HG02678 (cell line): ENCODE data around the gene NRBF2.

Source experiments
- ATAC-seq: cut with Tn5 transposase; IDR thresholded peaks from one replicate; pipeline ENCODE4 v1.9.1; 2021; ENCODE audit warnings: mild to moderate bottlenecking, moderate library complexity; ENCODE audit not compliant: unreplicated experiment

The NRBF2 gene

DNA sequence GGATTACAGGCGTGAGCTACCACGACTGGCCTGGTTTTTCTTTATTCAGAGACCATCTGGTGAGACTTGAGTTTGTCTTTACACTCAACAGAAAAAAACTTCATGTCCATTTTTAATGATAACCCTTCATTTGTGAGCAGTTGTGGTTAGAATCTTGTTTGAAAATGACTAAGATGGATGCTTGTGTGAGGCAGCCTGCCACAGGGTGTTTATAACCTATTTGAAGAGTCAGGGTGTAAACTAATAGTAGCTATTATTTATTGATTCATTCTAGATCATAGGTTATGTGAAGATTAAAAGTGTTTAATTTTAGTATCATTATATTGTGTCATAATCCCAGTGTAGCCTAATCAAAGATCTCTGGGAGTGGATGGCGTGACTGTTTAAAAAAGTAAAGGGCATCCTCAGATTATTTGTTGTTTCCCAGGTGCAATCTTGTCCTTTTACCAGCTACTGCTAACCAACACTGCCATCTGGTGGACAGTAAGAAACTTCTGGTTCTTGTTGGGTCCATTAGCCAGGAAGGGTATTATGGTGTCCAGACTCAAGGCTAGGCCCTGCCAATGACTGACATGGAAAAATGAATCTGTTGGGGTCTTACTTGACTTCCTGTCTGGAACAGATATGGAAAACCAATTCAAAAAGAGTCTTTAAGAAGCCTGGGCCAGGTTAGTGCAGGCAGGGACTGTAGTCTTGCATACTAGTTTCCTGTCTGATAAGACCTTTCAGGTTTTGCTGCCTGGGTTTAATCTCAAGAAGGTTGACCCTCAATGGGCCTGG lies 24.9 kb downstream of the NRBF2 start:
- ATAC-seq: peak; percentile 75

DNA sequence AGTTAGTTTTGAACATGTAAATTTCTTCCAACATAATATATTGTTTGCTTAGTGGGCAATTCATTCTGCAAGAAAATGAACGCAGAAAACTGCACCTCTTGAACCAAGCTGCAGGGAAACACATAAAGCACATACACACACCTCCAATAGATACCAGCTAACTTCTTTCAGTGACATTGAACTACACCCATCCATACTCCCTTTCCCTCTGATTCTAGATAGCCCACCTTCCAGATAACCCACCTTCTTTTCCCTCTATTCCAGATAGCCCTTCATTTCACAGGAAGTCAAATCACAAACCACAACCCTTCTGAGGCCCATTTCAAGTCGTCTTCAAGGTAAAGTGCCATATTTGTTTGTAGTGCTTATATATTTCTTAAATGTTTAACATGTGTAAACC lies 28.5 kb downstream of the NRBF2 start:
- ATAC-seq: no peak

DNA sequence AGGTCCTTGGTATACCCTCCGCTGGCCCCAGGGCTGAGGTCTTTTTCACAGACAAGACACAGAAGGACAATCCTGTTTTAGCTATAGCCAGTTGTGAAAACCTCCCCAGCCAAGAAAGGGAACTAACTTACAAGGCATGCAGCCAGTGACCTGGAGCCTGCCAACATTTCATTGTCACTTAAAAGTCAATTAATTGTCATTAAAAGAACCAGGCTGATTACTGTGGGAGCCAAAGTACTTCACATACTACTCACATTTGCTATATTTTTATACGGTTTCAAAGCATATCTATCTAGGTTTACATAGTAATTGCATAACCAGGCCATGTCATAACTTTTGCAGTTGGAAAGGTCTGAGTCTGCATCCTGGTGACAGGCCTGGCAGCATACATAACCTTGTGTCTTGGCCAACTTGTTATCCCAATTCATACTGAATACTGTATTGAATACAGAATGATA lies 31.1 kb downstream of the NRBF2 start:
- no peak for ATAC-seq

DNA sequence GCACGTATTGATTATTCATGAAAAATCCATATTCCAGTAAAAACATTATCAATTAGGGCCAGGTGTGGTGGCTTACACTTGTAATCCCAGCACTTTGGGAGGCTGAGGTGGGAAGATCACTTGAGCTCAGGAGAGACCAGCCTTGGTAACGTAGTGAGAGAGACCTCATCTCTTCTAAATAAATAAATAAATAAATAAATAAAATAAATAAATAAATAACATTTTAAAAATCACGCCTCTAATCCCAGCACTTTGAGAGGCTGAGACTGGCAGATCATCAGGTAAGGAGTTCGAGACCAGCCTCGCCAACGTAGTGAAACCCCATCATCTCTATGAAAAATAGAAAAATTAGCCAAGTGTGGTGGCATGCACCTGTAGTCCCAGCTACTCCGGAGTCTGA lies 32.1 kb downstream of the NRBF2 start:
- no peak for ATAC-seq

DNA sequence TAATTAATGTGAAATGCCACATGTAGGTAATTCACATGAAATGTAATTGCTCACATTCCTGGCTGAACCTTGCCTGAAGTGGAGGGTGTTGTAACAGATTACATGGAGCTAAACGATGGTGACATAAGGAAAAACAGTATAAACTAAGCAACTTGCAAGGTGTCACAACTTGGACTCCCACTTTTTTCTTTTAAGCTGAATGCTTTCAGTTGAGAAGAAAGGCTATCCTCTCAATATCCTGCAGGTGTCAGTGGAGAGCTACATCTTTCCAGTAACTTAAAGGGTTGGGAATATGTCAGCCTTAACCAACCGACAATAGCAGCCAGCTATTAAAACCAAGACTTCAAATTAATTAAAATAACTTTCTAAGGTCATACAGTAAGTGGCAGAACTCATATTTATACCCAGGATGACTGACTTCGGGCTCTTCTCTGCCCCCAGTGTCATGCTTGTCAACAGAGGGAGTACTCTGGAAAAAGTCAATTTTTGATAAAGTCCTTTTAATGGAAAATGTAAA lies 33.7 kb downstream of the NRBF2 start:
- ATAC-seq: peak; percentile 70

DNA sequence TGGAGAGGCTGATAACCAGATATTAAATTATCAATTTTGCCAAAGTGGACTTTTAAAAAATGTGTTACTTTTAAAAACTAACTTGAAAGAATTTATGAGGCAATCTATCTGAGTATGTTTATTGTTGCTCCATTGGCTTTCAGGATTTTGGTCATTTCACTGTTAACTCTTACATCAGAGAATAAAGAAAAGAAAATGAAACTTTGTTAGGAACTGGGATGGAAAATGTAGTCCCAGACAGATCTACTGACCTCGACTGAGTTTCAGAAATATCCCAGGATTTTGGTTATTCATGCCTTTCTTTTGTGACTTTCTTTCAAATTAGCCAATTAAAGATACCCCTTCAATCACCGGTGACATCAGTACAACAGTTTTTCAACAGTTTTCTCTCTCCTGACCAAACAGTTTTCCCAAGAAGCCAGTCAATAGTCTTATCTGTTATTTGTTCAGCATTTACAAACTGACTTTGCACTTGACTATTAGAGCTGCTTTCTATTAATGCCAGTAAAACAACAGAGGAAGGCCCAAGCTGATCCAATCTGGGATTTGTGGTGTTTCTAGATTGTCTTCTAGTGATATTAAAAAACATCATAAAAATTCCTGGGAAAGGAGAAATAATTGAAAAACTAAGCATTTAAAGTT lies 35.8 kb downstream of the NRBF2 start:
- ATAC-seq: no peak

DNA sequence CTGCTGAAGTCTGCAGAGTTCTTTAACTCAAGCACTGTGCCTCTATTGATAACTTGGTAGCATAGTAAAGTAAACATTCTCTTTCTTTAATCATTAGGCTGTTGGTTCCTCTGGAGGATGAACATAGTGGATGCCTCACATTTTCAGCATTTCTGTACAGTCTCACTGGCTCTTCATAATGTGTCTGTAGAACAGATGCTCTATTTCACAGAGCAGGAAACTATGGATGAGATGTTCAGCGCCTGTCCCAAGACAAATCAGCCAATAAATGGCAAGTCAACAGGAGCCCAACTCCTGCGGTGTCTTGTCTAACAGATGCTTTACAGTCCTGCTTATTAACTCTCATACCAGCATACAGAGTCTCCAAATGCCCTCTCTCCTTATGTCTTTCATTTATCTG lies 36.5 kb downstream of the NRBF2 start:
- ATAC-seq: no peak

DNA sequence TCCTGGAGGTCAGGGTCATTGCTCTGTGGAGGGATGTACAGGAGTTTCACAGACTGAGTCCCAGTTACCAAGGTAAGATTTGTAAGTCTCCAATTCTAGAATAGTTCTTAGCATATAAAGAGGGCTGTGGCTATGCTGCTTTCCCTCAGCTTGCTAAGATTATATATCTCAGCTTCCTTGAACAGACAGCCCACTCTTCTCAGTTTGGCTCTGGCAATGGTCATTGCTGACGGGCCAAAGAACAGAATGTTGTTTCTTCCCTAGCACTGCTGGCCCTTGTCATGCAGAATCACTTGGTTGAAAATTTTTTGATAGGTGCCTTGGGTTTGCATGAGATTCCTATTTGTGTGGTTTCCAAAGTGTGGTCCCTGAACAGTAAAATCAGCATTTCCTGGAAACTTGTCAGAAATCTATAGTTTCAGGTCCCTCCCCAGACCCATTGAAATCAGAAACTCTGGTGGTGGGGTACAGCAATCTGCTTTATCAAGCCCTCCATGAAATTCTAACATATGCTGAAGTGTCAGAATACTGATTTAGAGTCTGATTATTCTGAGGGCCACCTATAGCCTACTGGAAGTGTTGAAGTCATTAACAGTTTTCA lies 38.2 kb downstream of the NRBF2 start:
- ATAC-seq: no peak

DNA sequence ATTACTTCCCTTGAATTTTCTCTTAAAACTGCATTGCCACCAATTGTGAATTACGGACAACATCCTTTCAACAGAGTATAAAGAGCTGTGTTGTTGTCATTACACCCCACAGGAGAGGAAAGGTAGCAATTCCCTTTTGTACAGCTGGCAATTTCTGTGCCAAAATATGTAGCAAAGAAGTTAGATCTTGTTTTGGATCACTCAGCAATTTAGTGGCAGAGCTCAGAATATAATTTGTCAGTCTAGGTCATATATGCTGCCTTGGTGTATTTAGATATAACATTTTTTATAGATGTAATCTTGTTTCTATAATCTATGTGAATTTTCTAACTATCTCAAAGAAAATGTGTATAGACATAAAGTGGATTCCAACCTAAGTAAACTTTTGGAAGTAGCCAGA lies 38.8 kb downstream of the NRBF2 start:
- ATAC-seq: no peak

DNA sequence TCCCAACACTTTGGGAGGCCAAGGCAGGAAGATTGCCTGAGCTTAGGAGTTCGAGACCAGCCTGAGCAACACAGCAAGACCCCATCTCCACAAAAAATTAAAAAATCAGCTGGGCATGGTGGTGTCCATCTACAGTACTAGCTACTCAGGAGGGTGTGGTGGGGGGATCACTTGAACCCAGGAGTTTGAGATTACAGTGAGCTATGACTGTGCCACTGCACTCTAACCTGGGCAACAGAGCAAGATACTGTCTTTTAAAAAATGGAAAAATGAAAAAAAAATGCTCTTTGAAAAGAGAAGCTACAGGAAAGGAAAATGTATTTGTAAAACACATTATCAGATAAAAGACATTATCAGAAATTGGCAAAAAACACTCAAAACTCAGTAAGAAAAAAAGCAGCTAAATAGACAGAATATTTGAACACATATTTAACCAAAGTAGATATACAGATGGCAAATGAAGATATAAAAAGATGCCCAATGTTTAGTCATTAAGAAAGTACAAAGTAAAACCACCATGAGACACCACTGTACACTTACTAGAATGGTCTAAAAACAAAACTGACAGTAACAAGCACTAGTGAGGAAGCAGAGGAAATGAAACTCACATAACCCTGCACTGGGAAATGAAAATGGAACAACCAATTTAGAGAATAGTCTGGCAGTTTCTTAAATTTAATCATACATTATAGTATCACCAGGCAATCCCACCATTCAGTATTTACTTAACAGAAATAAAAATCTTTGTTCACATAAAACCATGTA lies 40.5 kb downstream of the NRBF2 start:
- peak; percentile 99 for ATAC-seq

DNA sequence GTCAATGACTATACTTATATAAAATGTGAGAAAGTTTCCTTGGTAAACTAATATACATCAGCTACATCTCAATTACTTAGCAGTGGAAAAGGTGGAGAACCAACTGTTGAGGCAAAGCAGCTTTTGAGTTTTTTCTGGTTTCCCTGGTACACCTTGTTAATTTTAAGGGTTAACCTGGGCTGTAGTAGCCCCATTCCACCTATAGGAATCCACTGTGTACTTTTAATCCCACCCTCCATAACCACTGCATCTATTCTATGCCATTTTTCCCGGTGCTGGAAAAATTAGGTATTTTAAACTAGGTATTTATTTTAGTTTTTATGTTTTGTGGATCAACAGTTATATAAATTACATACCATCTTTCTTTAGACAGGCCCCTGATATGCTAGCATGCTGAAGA lies 42.4 kb downstream of the NRBF2 start:
- no peak for ATAC-seq

DNA sequence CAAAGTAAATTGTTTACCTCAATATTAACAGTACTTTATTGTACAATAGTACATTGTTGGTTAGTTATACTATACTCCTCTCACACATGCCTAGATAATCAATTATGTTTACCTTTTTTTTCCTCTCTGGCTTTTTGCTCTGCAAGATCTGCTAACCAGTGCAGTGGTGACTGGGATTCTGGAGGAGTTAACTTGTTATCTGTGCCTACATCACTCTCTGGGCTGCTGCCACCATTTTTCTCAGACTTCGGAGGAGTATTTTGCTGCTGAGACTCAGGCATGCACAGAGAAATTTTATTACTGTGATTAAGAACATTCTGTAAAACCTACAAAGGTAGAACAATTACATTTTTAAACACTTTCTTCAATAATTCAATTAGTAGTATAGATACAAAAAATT lies 59.7 kb downstream of the NRBF2 start:
- no peak for ATAC-seq

DNA sequence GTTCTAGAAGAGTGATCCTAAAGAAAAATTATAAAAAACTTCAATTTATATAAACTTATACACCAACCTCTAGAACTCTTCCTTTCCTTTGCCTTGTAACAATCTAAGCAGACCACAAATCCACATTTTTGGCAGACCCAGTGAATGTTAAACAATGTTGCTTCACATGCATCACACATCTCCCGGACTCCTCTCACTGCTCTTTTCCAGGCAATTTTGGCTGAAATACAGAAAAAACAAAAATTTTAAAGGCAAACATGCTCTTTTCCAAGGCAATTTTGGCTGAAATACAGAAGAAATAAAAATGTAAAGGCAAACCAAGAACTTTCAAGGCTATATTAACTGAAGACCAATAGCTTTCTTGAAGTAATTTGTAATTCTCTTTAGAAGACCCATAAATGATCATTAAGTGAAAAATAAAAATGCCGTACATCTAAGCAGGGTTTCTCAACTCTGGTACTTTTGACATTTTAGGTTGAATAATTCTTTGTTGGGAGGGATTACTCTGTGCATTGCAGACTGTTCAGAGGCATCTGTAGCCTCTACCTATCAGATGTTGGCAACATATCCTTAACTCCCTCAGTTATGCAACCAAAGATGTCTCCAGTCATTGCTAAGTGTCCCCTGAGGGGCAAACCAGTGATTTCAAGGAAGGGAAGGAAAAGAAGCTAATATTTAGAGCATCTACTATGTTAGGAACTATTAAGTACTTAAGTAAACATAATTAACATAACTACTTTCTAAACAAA lies 64.4 kb downstream of the NRBF2 start:
- no peak for ATAC-seq

DNA sequence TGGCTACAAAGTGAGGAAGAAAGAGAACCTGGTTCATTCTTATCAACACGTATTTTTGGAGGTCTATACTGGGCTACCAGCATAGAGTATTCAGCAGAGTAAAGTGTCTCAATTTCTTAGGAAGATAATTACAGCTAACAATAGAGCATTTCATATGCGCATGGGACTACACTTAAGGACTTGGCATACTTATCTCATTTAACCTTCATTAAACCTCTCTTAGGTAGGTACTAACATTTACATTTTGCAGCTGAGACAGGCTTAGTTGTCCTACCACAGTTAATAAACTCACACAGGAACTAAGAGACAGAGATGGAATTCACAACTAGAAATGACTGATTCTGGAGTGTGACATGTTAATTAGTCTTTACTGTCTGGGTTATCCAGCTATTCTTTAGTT lies 66.6 kb downstream of the NRBF2 start:
- no peak for ATAC-seq

DNA sequence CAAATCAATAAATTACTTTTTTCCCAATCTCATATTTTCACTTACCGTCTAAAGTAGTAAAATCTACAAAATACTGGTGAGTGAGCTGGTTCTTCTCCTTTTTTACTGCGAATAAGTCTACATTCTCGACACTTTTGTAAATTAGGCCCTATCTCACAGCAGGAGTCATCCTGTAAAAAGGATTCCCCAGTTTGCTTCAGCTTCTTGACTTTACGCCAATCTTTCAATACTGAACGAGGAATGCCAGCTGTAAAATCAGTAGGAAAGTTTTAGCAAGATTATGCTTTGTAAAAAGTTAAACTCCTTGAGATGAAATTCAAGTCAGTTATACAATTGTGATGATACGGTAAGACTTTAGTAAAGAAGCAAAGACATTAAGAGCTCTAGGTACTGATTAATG lies 67.3 kb downstream of the NRBF2 start:
- no peak for ATAC-seq

DNA sequence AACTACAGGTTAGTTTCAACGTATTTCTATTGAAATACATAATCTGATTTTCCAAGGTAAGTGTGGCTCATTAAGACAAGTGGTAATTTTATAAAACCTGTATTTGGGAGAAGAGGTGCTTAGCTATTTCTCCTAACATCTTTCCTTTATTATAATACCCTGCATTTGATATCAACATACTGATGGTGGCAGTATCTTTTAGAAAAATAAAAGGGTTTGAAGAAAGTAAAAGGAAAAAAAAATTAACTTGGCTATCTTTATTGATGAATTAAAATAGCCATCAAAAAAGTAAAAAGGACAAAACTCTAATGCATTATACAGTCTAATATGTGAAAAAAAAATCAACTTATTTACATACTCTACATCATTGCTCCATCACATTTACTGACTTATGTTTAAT lies 68.0 kb downstream of the NRBF2 start:
- no peak for ATAC-seq
